GM12878 (cell line): Measurements from ENCODE around the gene PSMB5. TPM values are rescaled to one million over a fixed set of nuclear protein-coding genes. Genes with fewer than 3 reads are reported as not detected.

ENCODE experiments used
- ATAC-seq: fragments of 200-7000 bp; cut with Tn5 transposase; 3 replicates; pipeline ENCODE4 v1.9.1; 2020; ENCODE audit warnings: mild to moderate bottlenecking, moderate library complexity
- BruUV-seq: library from RNA; stranded (reverse); fragments of 400-500 nt; replicated peaks from 2 replicates; lab custom pipeline; 2021; lab: Mats Ljungman, UMichigan
- CTCF ChIA-PET: fragments of 300-600 bp; sonication (Branson Sonifier 250); formaldehyde crosslinking; extraction: SDS; loops from one replicate; lab custom pipeline; 2021; ENCODE audit warnings: inconsistent platforms; lab: Yijun Ruan, JAX
- POLR2A ChIA-PET: fragments of 350-600 bp; formaldehyde crosslinking; extraction: SDS; loops from one replicate; lab custom pipeline; 2021; ENCODE audit warnings: inconsistent platforms; lab: Charles Lee
- RAD21 ChIA-PET: fragments of 300-600 bp; sonication (Branson Sonifier 250); formaldehyde crosslinking; loops from one replicate; lab custom pipeline; 2023; ENCODE audit warnings: antibody characterized with exemption; ENCODE audit not compliant: unreplicated experiment; lab: Charles Lee
- SMC1A ChIA-PET: fragments of 300-600 bp; sonication (Branson Sonifier 250); formaldehyde crosslinking; loops from one replicate; lab custom pipeline; 2023; ENCODE audit not compliant: unreplicated experiment, uncharacterized antibody; lab: Charles Lee
- DNase-seq: peaks from one replicate; pipeline ENCODE4 v3.0.0-alpha.2; 2011; ENCODE audit warnings: low read depth, low spot score
- FAIRE-seq: peaks from 3 replicates; lab custom pipeline; 2011; peaks lifted over from hg19 to GRCh38; lab: Jason Lieb, UNC
- H2AFZ ChIP-seq: 2 replicates; pipeline ENCODE4 v1.6.0; 2011; ENCODE audit warnings: low read depth, low read length, control low read depth; ENCODE audit not compliant: control insufficient read depth
- H3K27ac ChIP-seq: 2 replicates; pipeline ENCODE4 v1.5.1; 2011; ENCODE audit warnings: control low read depth; ENCODE audit not compliant: control insufficient read depth, insufficient read depth
- H3K27me3 ChIP-seq, 2 experiments: replicated peaks in 1 of 2; 2 replicates each; pipeline versions ENCODE4 v1.6.0 to v1.6.1; 2011; ENCODE audit warnings: low read length in 1 of 2; ENCODE audit not compliant: control insufficient read depth in 2 of 2, insufficient read depth in 2 of 2
- H3K36me3 ChIP-seq, 2 experiments: 2 replicates each; pipeline ENCODE4 v1.5.1; 2011; ENCODE audit warnings: low read length in 1 of 2; ENCODE audit not compliant: control insufficient read depth in 2 of 2, insufficient read depth in 2 of 2
- H3K4me1 ChIP-seq: 2 replicates; pipeline ENCODE4 v1.6.1; 2011; ENCODE audit warnings: mild to moderate bottlenecking, low read length, moderate library complexity, mixed read lengths; ENCODE audit not compliant: control insufficient read depth, insufficient read depth
- H3K4me2 ChIP-seq: 2 replicates; pipeline ENCODE4 v1.6.0; 2011; ENCODE audit warnings: control low read depth; ENCODE audit not compliant: control insufficient read depth, insufficient read depth
- H3K4me3 ChIP-seq: fragments of 200-600 bp; sonication (generic); 2 replicates; pipeline ENCODE4 v1.5.1; 2016
- H3K79me2 ChIP-seq: 2 replicates; pipeline ENCODE4 v1.6.0; 2011; ENCODE audit warnings: low read length; ENCODE audit not compliant: control insufficient read depth, insufficient read depth
- H3K9ac ChIP-seq: 2 replicates; pipeline ENCODE4 v1.8.0; 2011; ENCODE audit warnings: low read length, control low read depth, mixed read lengths; ENCODE audit not compliant: control insufficient read depth, insufficient read depth
- H3K9me3 ChIP-seq: replicated peaks from 3 replicates; pipeline ENCODE4 v1.5.1; 2011; ENCODE audit warnings: mild to moderate bottlenecking, low read length; ENCODE audit not compliant: control insufficient read depth, insufficient read depth
- H4K20me1 ChIP-seq: 2 replicates; pipeline ENCODE4 v1.6.0; 2011; ENCODE audit not compliant: control insufficient read depth, insufficient read depth
- BRCA1 ChIP-seq: IDR thresholded peaks from 2 replicates; pipeline ENCODE4 v1.6.1; 2011; ENCODE audit warnings: low read depth, low read length, improper control_type of control experiment
- CHD1 ChIP-seq: IDR thresholded peaks from 2 replicates; pipeline ENCODE4 v1.6.1; 2012; ENCODE audit warnings: low read depth, low read length, improper control_type of control experiment
- EGR1 ChIP-seq, 2 experiments: IDR thresholded peaks; 1 replicate in 1 of 2; 2 replicates in 1 of 2; pipeline ENCODE4 v1.6.1; 2011 to 2012; ENCODE audit warnings: low read depth in 2 of 2, low read length in 2 of 2, borderline replicate concordance in 1 of 2, mild to moderate bottlenecking in 1 of 2, moderate library complexity in 1 of 2
- FOS ChIP-seq: IDR thresholded peaks from 3 replicates; pipeline ENCODE4 v1.6.1; 2011; ENCODE audit warnings: borderline replicate concordance; ENCODE audit not compliant: insufficient read length; ENCODE audit errors: extremely low read depth
- IKZF1 ChIP-seq: fragments of 450-650 bp; conservative IDR thresholded peaks from 2 replicates; pipeline ENCODE4 v1.6.1; 2017; ENCODE audit warnings: antibody characterized with exemption, mild to moderate bottlenecking
- NFYB ChIP-seq: IDR thresholded peaks from 2 replicates; pipeline ENCODE4 v1.6.1; 2011; ENCODE audit warnings: low read depth, mild to moderate bottlenecking, low read length, improper control_type of control experiment, moderate library complexity; ENCODE audit not compliant: insufficient read depth
- NR2C1 ChIP-seq: fragments of 450-650 bp; IDR thresholded peaks from 2 replicates; pipeline ENCODE4 v1.6.1; 2017; ENCODE audit warnings: antibody characterized with exemption, mild to moderate bottlenecking, moderate library complexity
- NR2F1 ChIP-seq: fragments of 450-650 bp; conservative IDR thresholded peaks from 2 replicates; pipeline ENCODE4 v1.6.1; 2017; ENCODE audit warnings: mild to moderate bottlenecking
- POLR2AphosphoS5 ChIP-seq: IDR thresholded peaks from 2 replicates; pipeline ENCODE4 v1.6.1; 2011; ENCODE audit warnings: mild to moderate bottlenecking, low read length, inconsistent platforms
- SMAD5 ChIP-seq: IDR thresholded peaks from 2 replicates; pipeline ENCODE4 v1.6.1; 2016; ENCODE audit warnings: antibody characterized with exemption, low read depth
- SMC3 ChIP-seq: IDR thresholded peaks from 2 replicates; pipeline ENCODE4 v1.6.1; 2011; ENCODE audit warnings: low read length, improper control_type of control experiment, borderline replicate concordance
- ZBED1 ChIP-seq: IDR thresholded peaks from 2 replicates; pipeline ENCODE4 v1.6.1; 2016; ENCODE audit warnings: borderline replicate concordance
- WGBS: methylation state at CpG from one replicate; pipeline ENCODE4 v1.1.6; 2016; ENCODE audit warnings: low lambda C conversion rate; ENCODE audit not compliant: insufficient replicate concordance, insufficient coverage; ENCODE audit errors: missing lambda C conversion rate; 5-methylcytosine and 5-hydroxymethylcytosine counted together
- in situ Hi-C: fragments of 300-500 bp; cut with MboI; formaldehyde crosslinking; loops from 9 replicates; pipeline ENCODE4 v1.14.3; 2018; ENCODE audit warnings: mixed read lengths
- intact Hi-C: fragments of 100-400 bp; cut with micrococcal nuclease; formaldehyde crosslinking; loops from one replicate; pipeline ENCODE4 v1.14.2; 2022; ENCODE audit not compliant: unreplicated experiment
- polyA plus RNA-seq, 11 experiments: library from polyadenylated mRNA; depleted of rRNA in 4 of 11; unstranded in 6 of 11; stranded (reverse) in 5 of 11; fragments of >200 nt; fragmentation: Nextera tagmentation in 4 of 11; fragmentation: Illumina TruSeq in 1 of 11; extraction: Ambion mirVana in 4 of 11; extraction: Trizol in 1 of 11; gene quantifications; 1 replicate in 1 of 11; 2 replicates in 10 of 11; pipeline versions ENCODE4 v1.2.1 to v1.2.3, GENCODE V29; 2011 to 2016; ENCODE audit warnings: inconsistent platforms in 2 of 11, missing spikeins in 2 of 11, low read depth in 1 of 11
- total RNA-seq, 4 experiments: library from RNA; depleted of rRNA in 3 of 4; stranded (reverse); fragments of >200 nt in 3 of 4; fragmentation: Illumina TruSeq in 1 of 4; extraction: Trizol in 1 of 4; gene quantifications; 2 replicates each; pipeline versions ENCODE4 v1.2.1 to v1.2.3, GENCODE V29; 2013 to 2021
- TF ChIP-seq, protein P1 (sequence below): fragments of 450-650 bp; IDR thresholded peaks from 2 replicates; pipeline ENCODE4 v1.6.1; 2018; ENCODE audit warnings: mild to moderate bottlenecking, low read depth, moderate library complexity; ENCODE audit not compliant: partially characterized antibody
- TF ChIP-seq, protein P2 (sequence below): IDR thresholded peaks from 2 replicates; pipeline ENCODE4 v1.6.1; 2011; ENCODE audit warnings: borderline replicate concordance, low read depth, mild to moderate bottlenecking, moderate library complexity, mixed read lengths, low read length; ENCODE audit not compliant: insufficient read depth; ENCODE audit errors: extremely low read length
- TF ChIP-seq, protein P3 (sequence below), 3 experiments: IDR thresholded peaks in 2 of 3; conservative IDR thresholded peaks in 1 of 3; 2 replicates each; pipeline ENCODE4 v1.5.1; 2011; ENCODE audit warnings: low read depth in 3 of 3, low read length in 3 of 3, mild to moderate bottlenecking in 3 of 3, control low read depth in 2 of 3, moderate library complexity in 2 of 3, inconsistent platforms in 1 of 3, mixed read lengths in 1 of 3; ENCODE audit not compliant: control insufficient read depth in 2 of 3, insufficient read depth in 1 of 3; ENCODE audit errors: extremely low read depth in 1 of 3
- TF ChIP-seq, protein P4 (sequence below): fragments of 150-350 bp; IDR thresholded peaks from 2 replicates; pipeline ENCODE4 v1.6.1; 2014; ENCODE audit warnings: mild to moderate bottlenecking, low read depth, low read length

The PSMB5 gene
- total and polyA plus RNA-seq, 10 of the 15 experiments (the other 5 are each of a cell fraction or from before 2014, with no cell fraction given): 84.5 to 802 (median 144) TPM

DNA sequence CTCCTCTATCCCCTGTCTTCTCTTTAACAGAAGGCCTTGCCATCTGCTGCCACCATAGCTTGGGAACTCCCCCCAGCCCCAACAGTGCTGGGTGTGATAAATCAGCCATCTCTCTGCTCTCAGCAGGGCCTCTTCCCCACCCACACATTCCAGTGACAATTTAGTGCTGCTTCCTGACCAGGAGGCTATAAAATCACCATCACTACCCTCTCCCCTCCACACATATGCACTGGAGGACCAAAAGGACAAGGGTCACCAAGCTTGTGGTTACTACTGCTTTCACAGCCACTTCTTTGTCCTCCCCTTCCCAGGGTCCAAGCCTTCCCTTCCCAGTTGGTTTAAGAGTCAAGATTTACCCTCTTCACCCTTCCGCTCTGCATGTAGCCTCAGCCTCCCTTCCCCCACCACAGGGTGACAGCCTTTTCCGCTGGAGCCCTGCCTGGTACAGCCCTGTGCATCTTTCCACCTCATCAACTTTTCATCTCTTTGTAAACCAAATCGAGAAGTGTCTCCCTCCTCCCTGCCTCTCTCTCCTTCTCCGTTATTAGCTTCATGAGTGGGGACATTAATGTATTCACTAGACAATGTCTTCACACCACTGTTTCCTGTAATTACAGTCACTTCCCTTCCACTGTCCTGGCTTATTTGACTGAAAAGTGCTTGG lies 9.4 kb downstream of the PSMB5 start:
- DNase-seq (no peak), FAIRE-seq (no peak), ATAC-seq (peak; percentile 52; the same call in 2 of the 3 replicates)
- ChIA-PET CTCF (interaction anchor here (0.8 to 5.5 kb wide), 10 partner anchors 19 to 68 kb away, joined by 3 to 43 read pairs (median 4); partner anchors contain the start of gene HAUS4), POLR2A (interaction anchor here (2.2 kb wide), 1 partner anchor 17 kb away, joined by 6 read pairs; no protein-coding TSS in a partner anchor), RAD21 (interaction anchor here (0.6 to 1.6 kb wide), 4 partner anchors 15 to 174 kb away, joined by 3 to 5 read pairs (median 3); no protein-coding TSS in a partner anchor), SMC1A (interaction anchor here (0.7 to 3.4 kb wide), 8 partner anchors 10 to 65 kb away, joined by 3 to 10 read pairs (median 4); no protein-coding TSS in a partner anchor)
- H3K27ac ChIP-seq: no peak overlapping the region
- no peak overlapping the region for H3K9ac ChIP-seq
- in situ Hi-C loops: no loop called here
- no peaks in the 10 kb centered on the region for H3K4me1 ChIP-seq
- no peak overlapping the region for H3K4me3 ChIP-seq
- no peak overlapping the region for H3K4me2 ChIP-seq
- H3K27me3 ChIP-seq: no peaks in the 10 kb centered on the region
- no peaks in the 10 kb centered on the region for H4K20me1 ChIP-seq
- H3K79me2 ChIP-seq: no peaks in the 10 kb centered on the region
- no TSS peak for BruUV-seq
- intact Hi-C loops: no loop called here
- no peaks in the 10 kb centered on the region for H3K9me3 ChIP-seq
- 100% methylated on average over 4 of the region's 4 CpGs for WGBS
- no peak overlapping the region for H2AFZ ChIP-seq
- H3K36me3 ChIP-seq: peaks cover 5 to 32% of the 10 kb centered on the region in 2 experiments
- TF ChIP-seq, protein P1, sequence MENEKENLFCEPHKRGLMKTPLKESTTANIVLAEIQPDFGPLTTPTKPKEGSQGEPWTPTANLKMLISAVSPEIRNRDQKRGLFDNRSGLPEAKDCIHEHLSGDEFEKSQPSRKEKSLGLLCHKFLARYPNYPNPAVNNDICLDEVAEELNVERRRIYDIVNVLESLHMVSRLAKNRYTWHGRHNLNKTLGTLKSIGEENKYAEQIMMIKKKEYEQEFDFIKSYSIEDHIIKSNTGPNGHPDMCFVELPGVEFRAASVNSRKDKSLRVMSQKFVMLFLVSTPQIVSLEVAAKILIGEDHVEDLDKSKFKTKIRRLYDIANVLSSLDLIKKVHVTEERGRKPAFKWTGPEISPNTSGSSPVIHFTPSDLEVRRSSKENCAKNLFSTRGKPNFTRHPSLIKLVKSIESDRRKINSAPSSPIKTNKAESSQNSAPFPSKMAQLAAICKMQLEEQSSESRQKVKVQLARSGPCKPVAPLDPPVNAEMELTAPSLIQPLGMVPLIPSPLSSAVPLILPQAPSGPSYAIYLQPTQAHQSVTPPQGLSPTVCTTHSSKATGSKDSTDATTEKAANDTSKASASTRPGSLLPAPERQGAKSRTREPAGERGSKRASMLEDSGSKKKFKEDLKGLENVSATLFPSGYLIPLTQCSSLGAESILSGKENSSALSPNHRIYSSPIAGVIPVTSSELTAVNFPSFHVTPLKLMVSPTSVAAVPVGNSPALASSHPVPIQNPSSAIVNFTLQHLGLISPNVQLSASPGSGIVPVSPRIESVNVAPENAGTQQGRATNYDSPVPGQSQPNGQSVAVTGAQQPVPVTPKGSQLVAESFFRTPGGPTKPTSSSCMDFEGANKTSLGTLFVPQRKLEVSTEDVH: no peak
- no peak for TF ChIP-seq BRCA1
- peak; percentile 56; the same call in 1 of the 2 replicates for TF ChIP-seq IKZF1
- TF ChIP-seq, protein P2, sequence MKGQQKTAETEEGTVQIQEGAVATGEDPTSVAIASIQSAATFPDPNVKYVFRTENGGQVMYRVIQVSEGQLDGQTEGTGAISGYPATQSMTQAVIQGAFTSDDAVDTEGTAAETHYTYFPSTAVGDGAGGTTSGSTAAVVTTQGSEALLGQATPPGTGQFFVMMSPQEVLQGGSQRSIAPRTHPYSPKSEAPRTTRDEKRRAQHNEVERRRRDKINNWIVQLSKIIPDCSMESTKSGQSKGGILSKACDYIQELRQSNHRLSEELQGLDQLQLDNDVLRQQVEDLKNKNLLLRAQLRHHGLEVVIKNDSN: no peak
- TF ChIP-seq FOS: no peak
- TF ChIP-seq, protein P3, sequence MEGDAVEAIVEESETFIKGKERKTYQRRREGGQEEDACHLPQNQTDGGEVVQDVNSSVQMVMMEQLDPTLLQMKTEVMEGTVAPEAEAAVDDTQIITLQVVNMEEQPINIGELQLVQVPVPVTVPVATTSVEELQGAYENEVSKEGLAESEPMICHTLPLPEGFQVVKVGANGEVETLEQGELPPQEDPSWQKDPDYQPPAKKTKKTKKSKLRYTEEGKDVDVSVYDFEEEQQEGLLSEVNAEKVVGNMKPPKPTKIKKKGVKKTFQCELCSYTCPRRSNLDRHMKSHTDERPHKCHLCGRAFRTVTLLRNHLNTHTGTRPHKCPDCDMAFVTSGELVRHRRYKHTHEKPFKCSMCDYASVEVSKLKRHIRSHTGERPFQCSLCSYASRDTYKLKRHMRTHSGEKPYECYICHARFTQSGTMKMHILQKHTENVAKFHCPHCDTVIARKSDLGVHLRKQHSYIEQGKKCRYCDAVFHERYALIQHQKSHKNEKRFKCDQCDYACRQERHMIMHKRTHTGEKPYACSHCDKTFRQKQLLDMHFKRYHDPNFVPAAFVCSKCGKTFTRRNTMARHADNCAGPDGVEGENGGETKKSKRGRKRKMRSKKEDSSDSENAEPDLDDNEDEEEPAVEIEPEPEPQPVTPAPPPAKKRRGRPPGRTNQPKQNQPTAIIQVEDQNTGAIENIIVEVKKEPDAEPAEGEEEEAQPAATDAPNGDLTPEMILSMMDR (IDR thresholded peaks at IDR 0.05 in 2 of 3, conservative IDR thresholded peaks at IDR 0.05 in 1 of 3; ENCODE audit: control insufficient read depth in 2 of 3, extremely low read depth in 1 of 3, insufficient read depth in 1 of 3, low read depth in 3 of 3, low read length in 3 of 3): no peak
- TF ChIP-seq ZBED1: no peak
- TF ChIP-seq SMAD5: no peak
- no peak for TF ChIP-seq POLR2AphosphoS5
- TF ChIP-seq SMC3: no peak
- no peak for TF ChIP-seq NFYB
- no peak for TF ChIP-seq CHD1
- 0 out of 2 replicates have a peak, but pooled peaks have one; percentile 4 for TF ChIP-seq NR2C1
- TF ChIP-seq, protein P4, sequence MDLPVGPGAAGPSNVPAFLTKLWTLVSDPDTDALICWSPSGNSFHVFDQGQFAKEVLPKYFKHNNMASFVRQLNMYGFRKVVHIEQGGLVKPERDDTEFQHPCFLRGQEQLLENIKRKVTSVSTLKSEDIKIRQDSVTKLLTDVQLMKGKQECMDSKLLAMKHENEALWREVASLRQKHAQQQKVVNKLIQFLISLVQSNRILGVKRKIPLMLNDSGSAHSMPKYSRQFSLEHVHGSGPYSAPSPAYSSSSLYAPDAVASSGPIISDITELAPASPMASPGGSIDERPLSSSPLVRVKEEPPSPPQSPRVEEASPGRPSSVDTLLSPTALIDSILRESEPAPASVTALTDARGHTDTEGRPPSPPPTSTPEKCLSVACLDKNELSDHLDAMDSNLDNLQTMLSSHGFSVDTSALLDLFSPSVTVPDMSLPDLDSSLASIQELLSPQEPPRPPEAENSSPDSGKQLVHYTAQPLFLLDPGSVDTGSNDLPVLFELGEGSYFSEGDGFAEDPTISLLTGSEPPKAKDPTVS: no peak
- peak; percentile 48 for TF ChIP-seq NR2F1
- peak in 1 of 2 experiments; percentile 3; a peak in 1 of 3 replicates for TF ChIP-seq EGR1 (IDR thresholded peaks at IDR 0.05; ENCODE audit: borderline replicate concordance in 1 of 2, low read depth in 2 of 2, low read length in 2 of 2)
